ENCODE measurements around the gene CCDC71. TPM values are rescaled to one million over a fixed set of nuclear protein-coding genes. Genes with fewer than 3 reads are reported as not detected.

The CCDC71 gene
- polyA plus RNA-seq (2013, experiment 1 of 2), result 26.5 TPM
- polyA plus RNA-seq (2013, experiment 2 of 2), result 20.6 TPM

- Histone ChIP-seq H3K4me3 (ENCODE audit: extremely low read depth, insufficient read depth, low read length, poor library complexity, severe bottlenecking) (peak within 1 kb of the TSS; percentile 81), H3K9me3 (ENCODE audit: control insufficient read depth, low read length) (no peaks in the 10 kb centered on the region), H3K36me3 (ENCODE audit: control insufficient read depth, insufficient read depth, low read length) (peaks cover 34% of the 10 kb centered on the region), H3K4me1 (ENCODE audit: control insufficient read depth, insufficient read depth, low read length, poor library complexity, severe bottlenecking) (no peaks in the 10 kb centered on the region), H3K27ac (ENCODE audit: low read depth, low read length, severe bottlenecking) (peak within 1 kb of the TSS; percentile 53)
- WGBS, 2 experiments (ENCODE audit: insufficient coverage in 2 of 2), result 2 to 10% methylated on average over 26 to 54 of the region's 69 CpGs
Measured at GRCh38 chr3:49165771-49166751, at the start of gene CCDC71. TSS of gene CCDC71 (minus strand) at chr3:49166331. CDS start at chr3:49164208, 2,123 bp downstream.

GRCh38 chr3:49213998-49214397, 47.9 kb upstream of the CCDC71 start:
- WGBS, 2 experiments (ENCODE audit: insufficient coverage in 2 of 2), result 40 to 58% methylated on average over 2 of the region's 2 CpGs
- H3K27ac ChIP-seq (ENCODE audit: low read depth, low read length, severe bottlenecking), result no peak overlapping the region
- no peaks in the 10 kb centered on the region for H3K36me3 ChIP-seq (ENCODE audit: control insufficient read depth, insufficient read depth, low read length)

GRCh38 chr3:49213541-49213943, 47.4 kb upstream of the CCDC71 start:
- 90 to 92% methylated on average over 13 to 15 of the region's 15 CpGs for WGBS, 2 experiments (ENCODE audit: insufficient coverage in 2 of 2)
- H3K4me3 ChIP-seq (ENCODE audit: extremely low read depth, insufficient read depth, low read length, poor library complexity, severe bottlenecking), result no peak overlapping the region
- no peaks in the 10 kb centered on the region for H3K36me3 ChIP-seq (ENCODE audit: control insufficient read depth, insufficient read depth, low read length)
- H3K9me3 ChIP-seq (ENCODE audit: control insufficient read depth, low read length), result peaks cover 9% of the 10 kb centered on the region
- no peaks in the 10 kb centered on the region for H3K4me1 ChIP-seq (ENCODE audit: control insufficient read depth, insufficient read depth, low read length, poor library complexity, severe bottlenecking)
- H3K27ac ChIP-seq (ENCODE audit: low read depth, low read length, severe bottlenecking), result no peak overlapping the region

More at GRCh38 chr3:49213998-49214397, 47.9 kb upstream of the CCDC71 start:
- Histone ChIP-seq H3K4me1 (ENCODE audit: control insufficient read depth, insufficient read depth, low read length, poor library complexity, severe bottlenecking) (peaks cover 2% of the 10 kb centered on the region), H3K9me3 (ENCODE audit: control insufficient read depth, low read length) (peaks cover 9% of the 10 kb centered on the region), H3K4me3 (ENCODE audit: extremely low read depth, insufficient read depth, low read length, poor library complexity, severe bottlenecking) (no peak overlapping the region)

- H3K36me3 ChIP-seq (ENCODE audit: control insufficient read depth, insufficient read depth, low read length), result no peaks in the 10 kb centered on the region
- no peaks in the 10 kb centered on the region for H3K4me1 ChIP-seq (ENCODE audit: control insufficient read depth, insufficient read depth, low read length, poor library complexity, severe bottlenecking)
- H3K27ac ChIP-seq (ENCODE audit: low read depth, low read length, severe bottlenecking), result no peak overlapping the region
- no peaks in the 10 kb centered on the region for H3K9me3 ChIP-seq (ENCODE audit: control insufficient read depth, low read length)
- 91 to 93% methylated on average over 15 of the region's 15 CpGs for WGBS, 2 experiments (ENCODE audit: insufficient coverage in 2 of 2)
- no peak overlapping the region for H3K4me3 ChIP-seq (ENCODE audit: extremely low read depth, insufficient read depth, low read length, poor library complexity, severe bottlenecking)
Measured at GRCh38 chr3:49199900-49200281, 33.8 kb upstream of the CCDC71 start.

GRCh38 chr3:49199239-49199899, 33.2 kb upstream of the CCDC71 start:
- H3K4me3 ChIP-seq (ENCODE audit: extremely low read depth, insufficient read depth, low read length, poor library complexity, severe bottlenecking), result no peak overlapping the region
- no peaks in the 10 kb centered on the region for H3K36me3 ChIP-seq (ENCODE audit: control insufficient read depth, insufficient read depth, low read length)
- WGBS, 2 experiments (ENCODE audit: insufficient coverage in 2 of 2), result 95 to 97% methylated on average over 28 to 42 of the region's 53 CpGs
- H3K27ac ChIP-seq (ENCODE audit: low read depth, low read length, severe bottlenecking), result no peak overlapping the region
- H3K9me3 ChIP-seq (ENCODE audit: control insufficient read depth, low read length), result no peaks in the 10 kb centered on the region
- no peaks in the 10 kb centered on the region for H3K4me1 ChIP-seq (ENCODE audit: control insufficient read depth, insufficient read depth, low read length, poor library complexity, severe bottlenecking)

- H3K36me3 ChIP-seq (ENCODE audit: control insufficient read depth, insufficient read depth, low read length), result no peaks in the 10 kb centered on the region
- no peak overlapping the region for H3K27ac ChIP-seq (ENCODE audit: low read depth, low read length, severe bottlenecking)
- no peaks in the 10 kb centered on the region for H3K4me1 ChIP-seq (ENCODE audit: control insufficient read depth, insufficient read depth, low read length, poor library complexity, severe bottlenecking)
- H3K4me3 ChIP-seq (ENCODE audit: extremely low read depth, insufficient read depth, low read length, poor library complexity, severe bottlenecking), result no peak overlapping the region
- 93 to 94% methylated on average over 21 to 24 of the region's 24 CpGs for WGBS, 2 experiments (ENCODE audit: insufficient coverage in 2 of 2)
- H3K9me3 ChIP-seq (ENCODE audit: control insufficient read depth, low read length), result no peaks in the 10 kb centered on the region
Measured at GRCh38 chr3:49198611-49199230, 32.6 kb upstream of the CCDC71 start.

- no peak overlapping the region for H3K27ac ChIP-seq (ENCODE audit: low read depth, low read length, severe bottlenecking)
- WGBS, 2 experiments (ENCODE audit: insufficient coverage in 2 of 2), result 87 to 100% methylated on average over 2 to 3 of the region's 3 CpGs
- no peak overlapping the region for H3K4me3 ChIP-seq (ENCODE audit: extremely low read depth, insufficient read depth, low read length, poor library complexity, severe bottlenecking)
- no peaks in the 10 kb centered on the region for H3K4me1 ChIP-seq (ENCODE audit: control insufficient read depth, insufficient read depth, low read length, poor library complexity, severe bottlenecking)
- H3K9me3 ChIP-seq (ENCODE audit: control insufficient read depth, low read length), result no peaks in the 10 kb centered on the region
- no peaks in the 10 kb centered on the region for H3K36me3 ChIP-seq (ENCODE audit: control insufficient read depth, insufficient read depth, low read length)
Measured at GRCh38 chr3:49198161-49198560, 32.0 kb upstream of the CCDC71 start.

GRCh38 chr3:49191741-49192140, 25.6 kb upstream of the CCDC71 start:
- Histone ChIP-seq H3K4me1 (ENCODE audit: control insufficient read depth, insufficient read depth, low read length, poor library complexity, severe bottlenecking) (peaks cover 6% of the 10 kb centered on the region), H3K9me3 (ENCODE audit: control insufficient read depth, low read length) (no peaks in the 10 kb centered on the region), H3K36me3 (ENCODE audit: control insufficient read depth, insufficient read depth, low read length) (no peaks in the 10 kb centered on the region), H3K27ac (ENCODE audit: low read depth, low read length, severe bottlenecking) (no peak overlapping the region), H3K4me3 (ENCODE audit: extremely low read depth, insufficient read depth, low read length, poor library complexity, severe bottlenecking) (no peak overlapping the region)
- 100% methylated on average over 1 of the region's 1 CpG; no CpG with 5 or more reads in 1 of the 2 experiments for WGBS, 2 experiments (ENCODE audit: insufficient coverage in 2 of 2)

GRCh38 chr3:49183873-49184272, 17.7 kb upstream of the CCDC71 start:
- no peaks in the 10 kb centered on the region for H3K9me3 ChIP-seq (ENCODE audit: control insufficient read depth, low read length)
- H3K36me3 ChIP-seq (ENCODE audit: control insufficient read depth, insufficient read depth, low read length), result no peaks in the 10 kb centered on the region
- H3K4me3 ChIP-seq (ENCODE audit: extremely low read depth, insufficient read depth, low read length, poor library complexity, severe bottlenecking), result no peak overlapping the region
- H3K27ac ChIP-seq (ENCODE audit: low read depth, low read length, severe bottlenecking), result no peak overlapping the region
- WGBS, 2 experiments (ENCODE audit: insufficient coverage in 2 of 2), result 89 to 100% methylated on average over 1 of the region's 1 CpG
- peaks cover 6% of the 10 kb centered on the region for H3K4me1 ChIP-seq (ENCODE audit: control insufficient read depth, insufficient read depth, low read length, poor library complexity, severe bottlenecking)

- no peak overlapping the region for H3K4me3 ChIP-seq (ENCODE audit: extremely low read depth, insufficient read depth, low read length, poor library complexity, severe bottlenecking)
- WGBS, 2 experiments (ENCODE audit: insufficient coverage in 2 of 2), result 88 to 91% methylated on average over 17 of the region's 24 CpGs
- H3K27ac ChIP-seq (ENCODE audit: low read depth, low read length, severe bottlenecking), result no peak overlapping the region
- peaks cover 6% of the 10 kb centered on the region for H3K4me1 ChIP-seq (ENCODE audit: control insufficient read depth, insufficient read depth, low read length, poor library complexity, severe bottlenecking)
- no peaks in the 10 kb centered on the region for H3K36me3 ChIP-seq (ENCODE audit: control insufficient read depth, insufficient read depth, low read length)
- H3K9me3 ChIP-seq (ENCODE audit: control insufficient read depth, low read length), result no peaks in the 10 kb centered on the region
Measured at GRCh38 chr3:49182682-49183081, 16.6 kb upstream of the CCDC71 start.
